ENCODE measurements around the gene TSPAN31.

GRCh38 chr12:57754411-57755193 is 9.8 kb downstream of the TSPAN31 start, which contains the start of gene MARCHF9:
- TF ChIP-seq EZH2 (IDR thresholded peaks at IDR 0.05; ENCODE audit: insufficient read depth, poor library complexity, severe bottlenecking) (peak; percentile 90), EZH2phosphoT487 (IDR thresholded peaks at IDR 0.05; ENCODE audit: insufficient read depth, low read depth) (no peak)

All from GM23248 (cell line).